AG04449 (cell line): ENCODE data around the gene INSC.

Experiments used
- CTCF ChIA-PET: fragments of 350-600 bp; formaldehyde crosslinking; extraction: SDS; loops from one replicate; lab custom pipeline; 2021; ENCODE audit warnings: antibody characterized with exemption; lab: Yijun Ruan, JAX
- POLR2A ChIA-PET: fragments of 400-600, 350-600 bp; formaldehyde crosslinking; extraction: SDS; loops from one replicate; lab custom pipeline; 2020; ENCODE audit warnings: antibody characterized with exemption, inconsistent platforms; lab: Yijun Ruan, JAX
- DNase-seq: peaks from one replicate; pipeline ENCODE4 v3.0.0-alpha.2; 2010; ENCODE audit warnings: low read depth, low spot score
- H3K4me3 ChIP-seq: 2 replicates; pipeline ENCODE4 v1.5.1; 2011; ENCODE audit warnings: low read depth, mild to moderate bottlenecking, control low read depth, low read length
- CTCF ChIP-seq: IDR thresholded peaks from one replicate; pipeline ENCODE4 v1.5.1; 2011; ENCODE audit warnings: mild to moderate bottlenecking, moderate library complexity, low read length, control low read depth, inconsistent platforms; ENCODE audit not compliant: insufficient read depth; ENCODE audit errors: missing control alignments

INSC gene

GRCh38 chr11:15201586-15201985 is 86.9 kb downstream of the INSC start:
- ChIA-PET CTCF (interaction anchor here (2.0 to 13.0 kb wide), 2 partner anchors 15 to 100 kb away, joined by 7 to 373 read pairs; no protein-coding TSS in a partner anchor), POLR2A (no interaction called here)
- no peak for TF ChIP-seq CTCF
- DNase-seq: no peak
- H3K4me3 ChIP-seq: no peak overlapping the region

DNA sequence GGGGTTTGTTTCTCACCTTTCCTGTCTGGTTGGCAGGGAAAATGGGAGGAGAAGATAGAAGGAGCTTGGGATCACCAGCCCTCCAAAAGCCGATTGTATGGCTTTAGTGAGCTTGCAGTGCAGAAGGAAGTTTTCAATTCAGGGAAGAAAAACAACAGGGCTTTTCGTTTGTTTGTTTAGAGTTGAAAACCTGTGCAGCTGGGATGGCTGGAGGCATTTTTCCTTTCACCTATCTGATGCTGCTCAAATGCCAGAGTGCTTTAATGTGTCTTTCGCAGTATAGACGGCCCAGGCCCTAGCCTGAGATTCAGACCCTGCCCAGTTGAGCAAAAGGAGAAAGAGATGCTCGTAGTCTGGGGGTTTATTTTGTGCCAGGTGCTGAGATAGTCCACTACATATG is 87.9 kb downstream of the INSC start:
- TF ChIP-seq CTCF: no peak
- DNase-seq: no peak
- POLR2A ChIA-PET: no interaction called here
- CTCF ChIA-PET: interaction anchor here (1.2 to 13.0 kb wide), 3 partner anchors 14 to 295 kb away, joined by 3 to 373 read pairs (median 7); no protein-coding TSS in a partner anchor
- no peak overlapping the region for H3K4me3 ChIP-seq

GRCh38 chr11:15204711-15205110 is 90.0 kb downstream of the INSC start:
- no peak overlapping the region for H3K4me3 ChIP-seq
- POLR2A ChIA-PET: no interaction called here
- CTCF ChIA-PET: interaction anchor here (4.1 to 13.0 kb wide), 3 partner anchors 9 to 295 kb away, joined by 36 to 373 read pairs (median 79); no protein-coding TSS in a partner anchor
- no peak for TF ChIP-seq CTCF
- no peak for DNase-seq

DNA sequence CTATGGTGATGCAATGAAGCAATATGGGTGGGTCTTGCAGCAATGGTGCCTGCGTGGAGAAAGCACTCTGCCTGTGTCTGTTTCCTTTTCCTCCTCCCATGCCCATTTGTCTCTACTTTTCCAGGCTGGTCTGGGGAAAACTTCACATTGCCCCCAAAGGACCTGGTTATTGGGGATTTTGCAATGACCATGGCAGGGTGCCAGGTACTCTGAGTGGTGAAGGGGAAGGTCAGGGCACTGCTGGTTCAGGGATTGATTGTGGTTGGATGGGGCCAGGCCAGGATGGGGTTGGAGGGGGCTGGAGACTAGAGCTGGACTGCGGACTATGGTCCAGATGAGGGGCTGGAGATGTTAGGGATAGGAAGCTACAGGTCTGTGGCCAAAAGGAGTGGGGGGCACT is 92.1 kb downstream of the INSC start:
- no peak overlapping the region for H3K4me3 ChIP-seq
- POLR2A ChIA-PET: no interaction called here
- no peak for DNase-seq
- no peak for TF ChIP-seq CTCF
- CTCF ChIA-PET: interaction anchor here (0.7 to 13.0 kb wide), 17 partner anchors 9 to 417 kb away, joined by 3 to 373 read pairs (median 6); partner anchors contain the start of gene CALCB

DNA sequence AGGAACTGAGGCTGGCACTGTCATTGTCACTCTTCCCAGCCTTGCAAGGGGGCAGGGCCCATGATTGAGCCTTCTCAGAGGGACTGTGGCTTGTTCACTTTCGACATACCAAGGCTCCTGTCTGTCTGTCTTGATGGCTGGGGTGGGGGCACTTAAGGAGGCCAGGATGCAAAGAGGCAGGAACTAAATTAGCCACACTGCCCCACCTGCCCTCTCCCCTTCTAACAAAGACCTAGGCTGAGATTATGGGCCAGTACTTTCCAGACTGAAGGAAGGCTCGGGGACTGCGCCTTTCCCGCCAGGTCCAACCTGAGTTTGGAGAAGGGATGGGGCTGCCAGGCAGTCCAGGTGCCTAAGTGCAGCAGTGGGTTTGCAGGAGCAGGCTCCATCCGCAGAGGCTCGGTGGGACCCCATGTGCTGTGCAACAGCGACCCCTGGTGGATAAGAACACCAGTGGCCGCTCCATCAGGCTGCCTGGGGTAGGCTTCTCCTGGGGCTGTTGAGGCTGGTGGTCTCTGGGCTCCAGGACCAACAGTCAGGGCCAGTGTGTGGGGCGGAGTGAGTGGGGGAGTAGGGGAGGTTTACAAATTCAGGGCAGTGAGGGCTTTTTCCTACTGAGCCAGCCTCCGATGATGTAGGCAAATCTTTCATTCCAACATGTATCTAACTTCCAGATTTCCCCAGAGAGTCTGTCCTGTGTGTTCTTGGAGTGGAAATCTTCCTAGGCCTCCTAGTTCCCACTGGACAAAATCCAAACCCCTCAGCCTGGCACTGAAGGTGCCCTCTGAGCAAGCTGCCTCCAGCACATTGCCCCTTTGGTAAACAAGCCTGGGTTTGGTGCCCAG is 93.9 kb downstream of the INSC start:
- ChIA-PET POLR2A (no interaction called here), CTCF (interaction anchor here (0.8 to 13.0 kb wide), 17 partner anchors 8 to 299 kb away, joined by 3 to 373 read pairs (median 6); partner anchors contain the start of gene CALCB)
- peak; percentile 95 for TF ChIP-seq CTCF
- no peak for DNase-seq
- H3K4me3 ChIP-seq: no peak overlapping the region

DNA sequence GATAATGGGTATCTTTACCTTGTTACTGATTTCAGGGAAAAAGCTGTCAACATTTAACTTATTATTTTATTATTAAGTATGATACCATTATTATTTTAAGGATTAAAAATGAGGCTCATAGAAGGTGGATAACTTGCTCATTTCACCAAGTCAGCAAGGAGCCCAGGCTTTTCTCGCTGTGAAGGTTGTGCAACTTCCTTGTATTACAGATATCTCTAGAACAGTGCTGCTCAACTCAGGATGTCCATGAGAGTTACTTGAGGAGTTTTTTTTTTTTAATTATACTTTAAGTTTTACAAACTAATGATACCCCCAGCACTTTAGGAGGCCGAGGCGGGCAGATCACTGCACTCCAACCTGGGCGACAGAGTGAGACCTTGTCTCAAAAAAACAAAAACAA is 98.2 kb downstream of the INSC start:
- no peak for TF ChIP-seq CTCF
- ChIA-PET POLR2A (no interaction called here), CTCF (interaction anchor here (1.2 to 13.0 kb wide), 3 partner anchors 12 to 305 kb away, joined by 3 to 373 read pairs (median 3); no protein-coding TSS in a partner anchor)
- no peak overlapping the region for H3K4me3 ChIP-seq
- no peak for DNase-seq
